B cell (primary cell): ENCODE measurements around the gene CTIF. TPM values are rescaled to one million over a fixed set of nuclear protein-coding genes. Genes with fewer than 3 reads are reported as not detected.

Experiments
- ATAC-seq: fragments of 200-7000 bp; cut with Tn5 transposase; one replicate; pipeline ENCODE4 v1.10.0; 2021; ENCODE audit warnings: low read depth, mild to moderate bottlenecking, moderate number of reproducible peaks, moderate library complexity
- CTCF ChIA-PET: fragments of 350-600 bp; sonication (Branson Sonifier 250); formaldehyde crosslinking; loops from one replicate; lab custom pipeline; 2021; ENCODE audit warnings: antibody characterized with exemption, inconsistent platforms; lab: Charles Lee
- POLR2A ChIA-PET: fragments of 350-600 bp; sonication (Branson Sonifier 250); formaldehyde crosslinking; loops from one replicate; lab custom pipeline; 2021; ENCODE audit warnings: antibody characterized with exemption; lab: Charles Lee
- DNase-seq: peaks from one replicate; pipeline ENCODE4 v3.0.0; 2013
- H2AFZ ChIP-seq: 2 replicates; pipeline ENCODE4 v1.6.1; 2012; ENCODE audit warnings: mild to moderate bottlenecking, low read depth, low read length; ENCODE audit not compliant: insufficient read depth, poor library complexity, severe bottlenecking
- H3K27ac ChIP-seq, 2 donors: 1 replicate in 1 of 2; 2 replicates in 1 of 2; pipeline ENCODE4 v1.5.1; 2012 to 2013; ENCODE audit warnings: low read length in 2 of 2, mild to moderate bottlenecking in 2 of 2, moderate library complexity in 1 of 2
- H3K27me3 ChIP-seq, 4 experiments: fragments of 200-600 bp in 1 of 4; sonication (generic) in 1 of 4; replicated peaks in 1 of 4; 1 replicate in 2 of 4; 2 replicates in 2 of 4; pipeline versions ENCODE4 v1.6.1 to v1.7.0; 2013 to 2016; ENCODE audit warnings: low read length in 3 of 4, mild to moderate bottlenecking in 2 of 4, mixed read lengths in 1 of 4, moderate library complexity in 1 of 4; ENCODE audit not compliant: insufficient read depth in 4 of 4, control insufficient read depth in 3 of 4; ENCODE audit errors: control extremely low read depth in 1 of 4
- H3K36me3 ChIP-seq, 2 experiments: replicated peaks in 1 of 2; 1 replicate in 1 of 2; 2 replicates in 1 of 2; pipeline versions ENCODE4 v1.6.1 to v1.7.1; 2013; ENCODE audit warnings: low read length in 1 of 2; ENCODE audit not compliant: insufficient read depth in 2 of 2, control insufficient read depth in 1 of 2; ENCODE audit errors: control extremely low read depth in 1 of 2, extremely low read depth in 1 of 2
- H3K4me1 ChIP-seq, 2 donors: fragments of 200-600 bp in 1 of 2; sonication (generic) in 1 of 2; 1 replicate in 1 of 2; 2 replicates in 1 of 2; pipeline versions ENCODE4 v1.5.1 to v1.6.1; 2013 to 2017; ENCODE audit warnings: low read length in 2 of 2; ENCODE audit not compliant: control insufficient read depth in 2 of 2, insufficient read depth in 2 of 2
- H3K4me2 ChIP-seq: replicated peaks from 2 replicates; pipeline ENCODE3; 2012; ENCODE audit warnings: mild to moderate bottlenecking, low read depth, low read length; ENCODE audit not compliant: poor library complexity, severe bottlenecking
- H3K4me3 ChIP-seq, 5 experiments: fragments of 200-600 bp in 1 of 5; sonication (generic) in 1 of 5; 1 replicate in 3 of 5; 2 replicates in 2 of 5; pipeline versions ENCODE4 v1.5.1 to v1.7.0; 2011 to 2016; ENCODE audit warnings: low read length in 4 of 5, mild to moderate bottlenecking in 4 of 5, low read depth in 2 of 5, control low read depth in 1 of 5, moderate library complexity in 1 of 5; ENCODE audit not compliant: insufficient read depth in 1 of 5; ENCODE audit errors: control extremely low read depth in 1 of 5, extremely low read depth in 1 of 5
- H3K79me2 ChIP-seq: fragments of 200-600 bp; sonication (generic); one replicate; pipeline ENCODE4 v1.6.0; 2016; ENCODE audit warnings: low read length; ENCODE audit not compliant: control insufficient read depth, insufficient read depth
- H3K9ac ChIP-seq: fragments of 200-600 bp; sonication (generic); 2 replicates; pipeline ENCODE4 v1.6.1; 2017; ENCODE audit warnings: mild to moderate bottlenecking, low read length, moderate library complexity
- H3K9me3 ChIP-seq, 3 donors: one replicate each; pipeline versions ENCODE4 v1.6.1 to v1.7.1; 2013; ENCODE audit warnings: low read length in 2 of 3; ENCODE audit not compliant: control insufficient read depth in 2 of 3, insufficient read depth in 1 of 3; ENCODE audit errors: control extremely low read depth in 1 of 3
- H4K20me1 ChIP-seq: 2 replicates; pipeline ENCODE4 v1.6.0; 2012; ENCODE audit warnings: mild to moderate bottlenecking, low read length; ENCODE audit not compliant: insufficient read depth, control insufficient read depth, poor library complexity, severe bottlenecking
- H3K27ac Mint-ChIP-seq: one replicate; pipeline ENCODE4 v1.8.0; 2021; ENCODE audit warnings: mixed read lengths
- H3K27me3 Mint-ChIP-seq: one replicate; pipeline ENCODE4 v1.8.0; 2021; ENCODE audit warnings: mixed read lengths
- H3K4me1 Mint-ChIP-seq: one replicate; pipeline ENCODE4 v1.8.0; 2021; ENCODE audit warnings: mixed read lengths
- H3K4me3 Mint-ChIP-seq: one replicate; pipeline ENCODE4 v1.8.0; 2021; ENCODE audit warnings: mixed read lengths
- H3K9me3 Mint-ChIP-seq: one replicate; pipeline ENCODE4 v1.8.0; 2022; ENCODE audit warnings: mixed read lengths; ENCODE audit not compliant: insufficient read depth
- EZH2 ChIP-seq: IDR thresholded peaks from 2 replicates; pipeline ENCODE4 v1.6.1; 2012; ENCODE audit warnings: borderline replicate concordance, low read depth, mild to moderate bottlenecking, moderate library complexity, low read length; ENCODE audit not compliant: insufficient read depth, poor library complexity, severe bottlenecking
- WGBS: methylation state at CpG from one replicate; pipeline ENCODE4 v1.1.5; 2013; ENCODE audit warnings: missing lambda C conversion rate; ENCODE audit not compliant: insufficient coverage; 5-methylcytosine and 5-hydroxymethylcytosine counted together
- intact Hi-C: fragments of 100-400 bp; cut with micrococcal nuclease; formaldehyde crosslinking; loops from one replicate; pipeline ENCODE4 v1.10.0; 2022
- polyA plus RNA-seq: library from polyadenylated mRNA; depleted of rRNA; stranded (reverse); fragments of >200 nt; gene quantifications from 2 replicates; pipeline ENCODE4 v1.2.3, GENCODE V29; 2012
- total RNA-seq, 2 donors: library from RNA; stranded (reverse); fragments of 120-200 nt in 1 of 2; gene quantifications; 1 replicate in 1 of 2; 2 replicates in 1 of 2; pipeline versions ENCODE4 v1.2.3 to v1.2.4, GENCODE V29; 2013 to 2022
- TF ChIP-seq, protein P1 (sequence below): fragments of 200-600 bp; IDR thresholded peaks from one replicate; pipeline ENCODE4 v1.8.0; 2022; ENCODE audit warnings: antibody characterized with exemption, mild to moderate bottlenecking

The CTIF gene
- total and polyA plus RNA-seq, 2 donors (not counting 1 experiment from before 2014, with no cell fraction given) = 3.6 to 16.2 TPM

DNA sequence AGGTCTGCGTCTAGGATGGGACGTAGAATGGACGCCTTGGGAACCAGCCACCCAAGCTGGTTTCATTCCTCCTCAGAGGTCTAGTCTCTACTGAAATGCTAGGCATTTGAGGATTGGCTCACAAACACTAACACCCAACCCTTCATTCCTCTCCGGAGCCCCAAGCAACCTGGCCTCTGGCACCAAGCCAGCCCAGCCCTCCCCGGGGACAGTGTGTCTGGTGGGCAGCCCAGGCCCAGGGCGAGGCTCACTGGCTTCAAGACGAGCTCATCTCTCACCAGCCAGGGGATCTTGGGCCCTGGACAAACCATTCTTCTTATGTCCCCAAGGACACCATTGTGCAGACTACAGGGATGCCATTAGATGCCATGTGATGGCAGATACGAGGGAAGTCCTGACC is 182.5 kb downstream of the CTIF start:
- H3K9me3 Mint-ChIP-seq = no peaks in the 10 kb centered on the region

DNA sequence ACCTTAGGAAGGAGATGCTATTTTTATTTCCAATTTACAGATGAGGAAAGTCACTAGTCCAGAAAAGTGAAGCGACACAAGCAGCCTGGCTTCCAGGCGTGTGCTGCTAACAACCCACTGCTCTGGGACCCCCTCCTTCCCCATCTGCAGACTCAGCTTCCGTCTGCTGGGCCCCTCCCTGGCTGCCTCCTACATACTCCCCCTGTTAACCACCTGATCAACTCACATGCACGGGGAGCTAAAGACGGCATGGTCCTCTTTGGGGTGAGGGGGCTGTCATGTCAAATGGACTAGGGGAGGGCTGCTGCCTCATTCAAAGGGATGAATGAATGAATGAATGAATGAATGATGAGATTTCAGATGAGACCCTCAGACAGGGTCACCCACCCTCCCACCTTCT is 184.2 kb downstream of the CTIF start:
- TF ChIP-seq, protein P1, sequence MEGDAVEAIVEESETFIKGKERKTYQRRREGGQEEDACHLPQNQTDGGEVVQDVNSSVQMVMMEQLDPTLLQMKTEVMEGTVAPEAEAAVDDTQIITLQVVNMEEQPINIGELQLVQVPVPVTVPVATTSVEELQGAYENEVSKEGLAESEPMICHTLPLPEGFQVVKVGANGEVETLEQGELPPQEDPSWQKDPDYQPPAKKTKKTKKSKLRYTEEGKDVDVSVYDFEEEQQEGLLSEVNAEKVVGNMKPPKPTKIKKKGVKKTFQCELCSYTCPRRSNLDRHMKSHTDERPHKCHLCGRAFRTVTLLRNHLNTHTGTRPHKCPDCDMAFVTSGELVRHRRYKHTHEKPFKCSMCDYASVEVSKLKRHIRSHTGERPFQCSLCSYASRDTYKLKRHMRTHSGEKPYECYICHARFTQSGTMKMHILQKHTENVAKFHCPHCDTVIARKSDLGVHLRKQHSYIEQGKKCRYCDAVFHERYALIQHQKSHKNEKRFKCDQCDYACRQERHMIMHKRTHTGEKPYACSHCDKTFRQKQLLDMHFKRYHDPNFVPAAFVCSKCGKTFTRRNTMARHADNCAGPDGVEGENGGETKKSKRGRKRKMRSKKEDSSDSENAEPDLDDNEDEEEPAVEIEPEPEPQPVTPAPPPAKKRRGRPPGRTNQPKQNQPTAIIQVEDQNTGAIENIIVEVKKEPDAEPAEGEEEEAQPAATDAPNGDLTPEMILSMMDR = no peak
- no peak for TF ChIP-seq EZH2
- Mint-ChIP-seq H3K9me3 (no peaks in the 10 kb centered on the region), H3K27me3 (no peaks in the 10 kb centered on the region), H3K4me1 (no peaks in the 10 kb centered on the region), H3K27ac (no peak overlapping the region), H3K4me3 (no peak overlapping the region)
- Histone ChIP-seq H3K9me3 (no peaks in the 10 kb centered on the region), H3K4me1 (no peaks in the 10 kb centered on the region), H3K27ac (no peak overlapping the region), H3K79me2 (no peaks in the 10 kb centered on the region), H3K36me3 (no peaks in the 10 kb centered on the region), H3K27me3 (no peaks in the 10 kb centered on the region), H2AFZ (no peak overlapping the region), H3K4me3 (no peak overlapping the region), H3K9ac (no peak overlapping the region), H4K20me1 (no peaks in the 10 kb centered on the region), H3K4me2 (no peak overlapping the region)
- ATAC-seq (no peak), DNase-seq (no peak)
- POLR2A ChIA-PET = no interaction called here
- intact Hi-C loops = no loop called here
- CTCF ChIA-PET = no interaction called here
- 100% methylated on average over 1 of the region's 5 CpGs for WGBS

More for the DNA sequence above, 182.5 kb downstream of the CTIF start:
- TF ChIP-seq EZH2 = no peak
- TF ChIP-seq, protein P1 = no peak
- ATAC-seq (no peak), DNase-seq (no peak)
- Histone ChIP-seq H4K20me1 (no peaks in the 10 kb centered on the region), H3K4me3 (no peak overlapping the region), H3K4me2 (no peak overlapping the region), H3K79me2 (no peaks in the 10 kb centered on the region), H2AFZ (no peak overlapping the region), H3K27ac (no peak overlapping the region), H3K27me3 (no peaks in the 10 kb centered on the region), H3K4me1 (no peaks in the 10 kb centered on the region), H3K9ac (no peak overlapping the region), H3K36me3 (no peaks in the 10 kb centered on the region), H3K9me3 (no peaks in the 10 kb centered on the region)
- ChIA-PET POLR2A (no interaction called here), CTCF (no interaction called here)
- intact Hi-C loops = no loop called here
- H3K27me3 Mint-ChIP-seq = no peaks in the 10 kb centered on the region
- no peak overlapping the region for H3K4me3 Mint-ChIP-seq
- 81% methylated on average over 8 of the region's 8 CpGs for WGBS
- no peaks in the 10 kb centered on the region for H3K4me1 Mint-ChIP-seq
- H3K27ac Mint-ChIP-seq = no peak overlapping the region
